PC-9 (cell line): ENCODE data around the gene RTP2. TPM values are rescaled to one million over a fixed set of nuclear protein-coding genes. Genes with fewer than 3 reads are reported as not detected.

Experiments used
- BruUV-seq: library from RNA; stranded (reverse); fragments of 400-500 nt; replicated peaks from 2 replicates; lab custom pipeline; 2021; lab: Mats Ljungman, UMichigan
- CTCF ChIA-PET: fragments of 300-600 bp; sonication (Branson Sonifier 250); formaldehyde crosslinking; loops from one replicate; lab custom pipeline; 2022; ENCODE audit warnings: antibody characterized with exemption; lab: Charles Lee
- POLR2A ChIA-PET: fragments of 300-600 bp; sonication (Branson Sonifier 250); formaldehyde crosslinking; loops from one replicate; lab custom pipeline; 2022; ENCODE audit warnings: antibody characterized with exemption; ENCODE audit not compliant: unreplicated experiment; lab: Charles Lee
- DNase-seq, 2 experiments: peaks; one replicate each; pipeline versions ENCODE4 v3.0.0 to v3.0.0-alpha.2; 2015 to 2022; ENCODE audit warnings: mixed read lengths in 1 of 2
- H2AFZ ChIP-seq: fragments of 200-600 bp; sonication (generic); 2 replicates; pipeline ENCODE4 v1.8.1; 2017; ENCODE audit warnings: antibody characterized with exemption
- H3F3A ChIP-seq: fragments of 200-600 bp; sonication (generic); 2 replicates; pipeline ENCODE4 v1.8.1; 2017; ENCODE audit warnings: antibody characterized with exemption, mild to moderate bottlenecking, low read depth; ENCODE audit not compliant: insufficient read depth
- H3K27ac ChIP-seq: fragments of 200-600 bp; sonication (generic); 2 replicates; pipeline ENCODE4 v1.6.1; 2016; ENCODE audit warnings: mixed run types
- H3K27me3 ChIP-seq: fragments of 200-600 bp; sonication (generic); 2 replicates; pipeline ENCODE4 v1.6.1; 2016; ENCODE audit warnings: low read depth, mixed run types; ENCODE audit not compliant: insufficient read depth
- H3K36me3 ChIP-seq: fragments of 200-600 bp; sonication (generic); 2 replicates; pipeline ENCODE4 v1.6.1; 2016; ENCODE audit warnings: low read depth, mixed run types
- H3K4me1 ChIP-seq: fragments of 200-600 bp; sonication (generic); replicated peaks from 2 replicates; pipeline ENCODE4 v1.6.1; 2016; ENCODE audit warnings: mixed run types; ENCODE audit not compliant: insufficient read depth
- H3K4me2 ChIP-seq: fragments of 200-600 bp; sonication (generic); 2 replicates; pipeline ENCODE4 v1.6.1; 2017; ENCODE audit warnings: mixed run types
- H3K4me3 ChIP-seq: fragments of 200-600 bp; sonication (generic); 2 replicates; pipeline ENCODE4 v1.6.1; 2016; ENCODE audit warnings: mixed run types
- H3K79me2 ChIP-seq: fragments of 200-600 bp; sonication (generic); 2 replicates; pipeline ENCODE4 v1.6.1; 2017; ENCODE audit warnings: low read depth, mixed run types
- H3K9me2 ChIP-seq: fragments of 200-600 bp; sonication (generic); 2 replicates; pipeline ENCODE4 v1.8.1; 2017; ENCODE audit warnings: mild to moderate bottlenecking; ENCODE audit not compliant: insufficient read depth
- H3K9me3 ChIP-seq: fragments of 200-600 bp; sonication (generic); 2 replicates; pipeline ENCODE4 v1.8.1; 2016; ENCODE audit warnings: low read depth; ENCODE audit not compliant: insufficient read depth
- H4K20me1 ChIP-seq: fragments of 200-600 bp; sonication (generic); 2 replicates; pipeline ENCODE4 v1.8.1; 2017; ENCODE audit not compliant: insufficient read depth
- EZH2 ChIP-seq: fragments of 200-600 bp; sonication (generic); IDR thresholded peaks from 2 replicates; pipeline ENCODE4 v1.8.0; 2017; ENCODE audit warnings: antibody characterized with exemption, low read depth
- intact Hi-C: fragments of 100-400 bp; cut with micrococcal nuclease; formaldehyde crosslinking; loops from one replicate; pipeline ENCODE4 v1.10.0; 2022; ENCODE audit not compliant: unreplicated experiment
- total RNA-seq: library from RNA; stranded (reverse); gene quantifications from 2 replicates; pipeline ENCODE4 v1.2.3, GENCODE V29; 2021
- TF ChIP-seq, protein P1 (sequence below): fragments of 200-600 bp; sonication (generic); conservative IDR thresholded peaks from 2 replicates; pipeline ENCODE4 v1.6.1; 2017; ENCODE audit warnings: mixed run types, antibody characterized with exemption, mild to moderate bottlenecking, moderate library complexity

Gene RTP2
- total RNA-seq, 1 experiment from 2014 or later = not detected

DNA sequence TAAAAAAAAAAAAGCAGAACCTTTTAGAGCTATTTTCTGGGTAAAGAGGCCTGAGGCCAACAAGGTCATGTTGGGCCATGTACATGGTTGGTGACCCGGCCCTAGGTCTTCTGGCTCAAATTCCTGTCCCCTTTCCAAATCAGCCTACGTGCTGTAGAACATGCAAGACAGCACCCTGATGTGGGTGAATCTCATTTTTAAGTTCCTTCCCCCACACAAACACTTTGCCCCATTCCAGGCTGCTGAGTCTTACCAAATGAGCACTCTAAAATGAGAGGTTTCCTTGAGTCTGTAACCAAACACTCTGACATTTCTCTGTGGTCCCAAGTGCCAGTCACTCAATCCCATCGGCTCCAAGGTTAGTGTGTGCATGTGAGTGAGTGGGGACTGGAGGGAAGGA is 33.5 kb upstream of the RTP2 start:
- Histone ChIP-seq H3K36me3 (peaks cover 59% of the 10 kb centered on the region), H3K27me3 (no peaks in the 10 kb centered on the region), H3K9me2 (no peaks in the 10 kb centered on the region), H3K4me1 (peaks cover 44% of the 10 kb centered on the region), H3K4me3 (no peak overlapping the region), H3F3A (peaks cover 14% of the 10 kb centered on the region; the same call in 1 of the 2 replicates), H2AFZ (no peak overlapping the region), H4K20me1 (peaks cover 51% of the 10 kb centered on the region), H3K4me2 (no peak overlapping the region), H3K79me2 (peaks cover 84% of the 10 kb centered on the region), H3K9me3 (no peaks in the 10 kb centered on the region), H3K27ac (peak overlapping the region; percentile 11; the same call in 1 of the 2 replicates)
- intact Hi-C loops = loop anchor here (5.0 to 10.0 kb wide), 2 partner anchors 1146 to 1589 kb away; no protein-coding TSS in a partner anchor
- BruUV-seq = TSS peak; percentile 7
- no peak for TF ChIP-seq EZH2
- TF ChIP-seq, protein P1, sequence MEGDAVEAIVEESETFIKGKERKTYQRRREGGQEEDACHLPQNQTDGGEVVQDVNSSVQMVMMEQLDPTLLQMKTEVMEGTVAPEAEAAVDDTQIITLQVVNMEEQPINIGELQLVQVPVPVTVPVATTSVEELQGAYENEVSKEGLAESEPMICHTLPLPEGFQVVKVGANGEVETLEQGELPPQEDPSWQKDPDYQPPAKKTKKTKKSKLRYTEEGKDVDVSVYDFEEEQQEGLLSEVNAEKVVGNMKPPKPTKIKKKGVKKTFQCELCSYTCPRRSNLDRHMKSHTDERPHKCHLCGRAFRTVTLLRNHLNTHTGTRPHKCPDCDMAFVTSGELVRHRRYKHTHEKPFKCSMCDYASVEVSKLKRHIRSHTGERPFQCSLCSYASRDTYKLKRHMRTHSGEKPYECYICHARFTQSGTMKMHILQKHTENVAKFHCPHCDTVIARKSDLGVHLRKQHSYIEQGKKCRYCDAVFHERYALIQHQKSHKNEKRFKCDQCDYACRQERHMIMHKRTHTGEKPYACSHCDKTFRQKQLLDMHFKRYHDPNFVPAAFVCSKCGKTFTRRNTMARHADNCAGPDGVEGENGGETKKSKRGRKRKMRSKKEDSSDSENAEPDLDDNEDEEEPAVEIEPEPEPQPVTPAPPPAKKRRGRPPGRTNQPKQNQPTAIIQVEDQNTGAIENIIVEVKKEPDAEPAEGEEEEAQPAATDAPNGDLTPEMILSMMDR = no peak
- POLR2A ChIA-PET = interaction anchor here (0.6 kb wide), 1 partner anchor 10 kb away, joined by 4 read pairs; the partner anchor contains the start of gene BCL6
- CTCF ChIA-PET = no interaction called here
- DNase-seq = no peak

DNA sequence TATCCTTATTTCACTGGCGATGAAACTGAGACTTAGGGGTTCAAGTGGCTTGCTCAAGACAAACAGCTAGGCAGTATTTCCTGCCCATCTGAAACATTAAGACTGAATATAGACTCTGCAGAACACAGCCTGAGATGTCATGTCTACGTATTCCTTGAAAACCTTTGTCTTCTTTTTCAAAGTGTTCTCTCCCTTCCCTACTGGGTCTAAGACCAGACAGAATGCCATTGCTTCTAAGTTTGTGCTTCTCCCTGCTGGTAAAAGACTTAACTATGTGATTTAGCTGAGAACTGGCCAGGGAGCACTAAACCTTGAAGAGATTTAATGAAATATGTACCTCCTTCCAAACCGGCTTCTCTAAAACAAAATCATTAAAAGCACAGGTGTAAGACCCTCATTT is 33.0 kb upstream of the RTP2 start:
- CTCF ChIA-PET = no interaction called here
- H3K4me3 ChIP-seq = no peak overlapping the region
- H3K27me3 ChIP-seq = no peaks in the 10 kb centered on the region
- POLR2A ChIA-PET = no interaction called here
- no peak overlapping the region for H3K4me2 ChIP-seq
- no peak for DNase-seq
- H3K9me2 ChIP-seq = no peaks in the 10 kb centered on the region
- peaks cover 63% of the 10 kb centered on the region for H3K36me3 ChIP-seq
- H3F3A ChIP-seq = peaks cover 11% of the 10 kb centered on the region; the same call in 1 of the 2 replicates
- H3K4me1 ChIP-seq = peaks cover 39% of the 10 kb centered on the region
- no peak overlapping the region for H2AFZ ChIP-seq
- H3K79me2 ChIP-seq = peaks cover 80% of the 10 kb centered on the region
- TF ChIP-seq, protein P1 = no peak
- TF ChIP-seq EZH2 = no peak
- BruUV-seq = no TSS peak
- H3K27ac ChIP-seq = no peak overlapping the region
- no peaks in the 10 kb centered on the region for H3K9me3 ChIP-seq
- peaks cover 47% of the 10 kb centered on the region for H4K20me1 ChIP-seq
- intact Hi-C loops = loop anchor here (5.0 to 10.0 kb wide), 2 partner anchors 1147 to 1589 kb away; no protein-coding TSS in a partner anchor

DNA sequence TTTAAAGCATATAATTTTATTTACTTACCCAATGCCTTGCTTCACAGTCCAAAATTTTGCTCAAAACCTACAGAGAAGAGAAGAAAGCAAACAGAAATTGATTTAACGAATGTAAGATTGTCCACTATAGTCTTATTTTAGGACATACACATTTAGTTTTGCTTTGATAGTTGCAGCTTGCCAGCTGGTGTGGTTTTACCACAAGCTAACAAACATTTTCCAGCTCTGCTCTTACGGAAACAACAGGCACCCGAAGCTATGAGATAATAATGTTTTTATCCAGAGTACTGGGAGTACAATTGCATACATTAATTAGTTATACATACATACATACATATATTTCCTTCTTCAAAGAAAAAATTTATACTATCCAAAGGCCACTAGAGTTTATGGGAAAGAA is 32.5 kb upstream of the RTP2 start:
- Histone ChIP-seq H3K4me3 (no peak overlapping the region), H3K27ac (no peak overlapping the region), H3K36me3 (peaks cover 69% of the 10 kb centered on the region), H2AFZ (no peak overlapping the region), H3K4me1 (peaks cover 36% of the 10 kb centered on the region), H3K9me3 (no peaks in the 10 kb centered on the region), H3K27me3 (no peaks in the 10 kb centered on the region), H3K4me2 (no peak overlapping the region), H3K79me2 (peaks cover 74% of the 10 kb centered on the region), H3K9me2 (no peaks in the 10 kb centered on the region), H4K20me1 (peaks cover 44% of the 10 kb centered on the region), H3F3A (peaks cover 6% of the 10 kb centered on the region; the same call in 1 of the 2 replicates)
- BruUV-seq = no TSS peak
- no peak for TF ChIP-seq EZH2
- TF ChIP-seq, protein P1 = no peak
- intact Hi-C loops = loop anchor here (5.0 to 10.0 kb wide), 2 partner anchors 1147 to 1590 kb away; no protein-coding TSS in a partner anchor
- DNase-seq = no peak
- ChIA-PET POLR2A (interaction anchor here (0.6 kb wide), 1 partner anchor 615 kb away, joined by 10 read pairs; no protein-coding TSS in a partner anchor), CTCF (interaction anchor here (0.6 kb wide), 1 partner anchor 1299 kb away, joined by 3 read pairs; no protein-coding TSS in a partner anchor)
